A549 (cell line): ENCODE data around the gene ANKFN1. TPM values are rescaled to one million over a fixed set of nuclear protein-coding genes. Genes with fewer than 3 reads are reported as not detected.

Experiments
- ATAC-seq, 2 experiments: fragments of 200-7000 bp in 1 of 2; fragments of >200 bp in 1 of 2; cut with Nextera tagmentation in 1 of 2; cut with Tn5 transposase in 1 of 2; 3 replicates each; pipeline versions ENCODE4 v1.8.0 to v1.9.1; 2018 to 2020; ENCODE audit warnings: mild to moderate bottlenecking in 1 of 2, moderate library complexity in 1 of 2
- CTCF ChIA-PET: fragments of 300-600 bp; sonication (Branson Sonifier 250); formaldehyde crosslinking; extraction: SDS; loops from one replicate; lab custom pipeline; 2021; ENCODE audit warnings: antibody characterized with exemption, inconsistent platforms; lab: Yijun Ruan, JAX
- POLR2A ChIA-PET: fragments of 350-600 bp; formaldehyde crosslinking; extraction: SDS; loops from one replicate; lab custom pipeline; 2021; ENCODE audit warnings: antibody characterized with exemption, inconsistent platforms; lab: Yijun Ruan, JAX
- DNase-seq, 2 experiments: peaks; one replicate each; pipeline versions ENCODE4 v3.0.0 to v3.0.0-alpha.2; 2011 to 2016; ENCODE audit warnings: low read depth in 1 of 2, low spot score in 1 of 2
- FAIRE-seq: peaks from 2 replicates; lab custom pipeline; 2011; peaks lifted over from hg19 to GRCh38; lab: Jason Lieb, UNC
- H3K27ac ChIP-seq, 2 experiments: fragments of >200 bp; sonication (Bioruptor Twin); formaldehyde crosslinking; 3 replicates each; pipeline ENCODE4 v1.5.1; 2016 to 2017
- H3K4me1 ChIP-seq: fragments of >200 bp; sonication (Bioruptor Twin); formaldehyde crosslinking; 3 replicates; pipeline ENCODE4 v1.6.1; 2016
- H3K4me2 ChIP-seq: fragments of >200 bp; sonication (Bioruptor Twin); formaldehyde crosslinking; 3 replicates; pipeline ENCODE4 v1.6.1; 2016
- H3K4me3 ChIP-seq: fragments of >200 bp; sonication (Bioruptor Twin); formaldehyde crosslinking; 3 replicates; pipeline ENCODE4 v1.5.1; 2016
- H3K9me3 ChIP-seq: fragments of >200 bp; sonication (Bioruptor Twin); formaldehyde crosslinking; 3 replicates; pipeline ENCODE4 v1.6.1; 2016
- BHLHE40 ChIP-seq: IDR thresholded peaks from 2 replicates; pipeline ENCODE4 v1.6.1; 2012; ENCODE audit warnings: low read depth, low read length, inconsistent platforms
- CBX2 ChIP-seq: fragments of 200-600 bp; sonication (generic); IDR thresholded peaks from 2 replicates; pipeline ENCODE4 v1.6.1; 2016; ENCODE audit warnings: low read depth, mild to moderate bottlenecking, borderline replicate concordance
- CBX8 ChIP-seq: fragments of 200-600 bp; sonication (generic); IDR thresholded peaks from 2 replicates; pipeline ENCODE4 v1.6.1; 2016
- ELK1 ChIP-seq: fragments of 150-350 bp; IDR thresholded peaks from 2 replicates; pipeline ENCODE4 v1.6.1; 2014; ENCODE audit warnings: low read depth, mild to moderate bottlenecking, low read length
- HEYL ChIP-seq: fragments of 250-450 bp; sonication (Bioruptor Pico); IDR thresholded peaks from 2 replicates; pipeline ENCODE4 v1.8.0; 2021; ENCODE audit warnings: mild to moderate bottlenecking, moderate library complexity
- JUNB ChIP-seq: fragments of >200 bp; sonication (Bioruptor Twin); formaldehyde crosslinking; IDR thresholded peaks from 2 replicates; pipeline ENCODE4 v1.6.1; 2016
- KDM1A ChIP-seq: fragments of 200-600 bp; sonication (generic); IDR thresholded peaks from 2 replicates; pipeline ENCODE4 v1.6.1; 2016; ENCODE audit warnings: low read depth, mild to moderate bottlenecking
- KDM5A ChIP-seq: fragments of 200-600 bp; sonication (generic); IDR thresholded peaks from 2 replicates; pipeline ENCODE4 v1.6.1; 2016; ENCODE audit warnings: antibody characterized with exemption, mild to moderate bottlenecking
- MAFK ChIP-seq: fragments of 450-650 bp; IDR thresholded peaks from 2 replicates; pipeline ENCODE4 v1.6.1; 2014; ENCODE audit not compliant: partially characterized antibody
- MAX ChIP-seq: IDR thresholded peaks from 2 replicates; pipeline ENCODE4 v1.6.1; 2012
- MAZ ChIP-seq: fragments of 150-350 bp; IDR thresholded peaks from 2 replicates; pipeline ENCODE4 v1.6.1; 2014; ENCODE audit warnings: antibody characterized with exemption, low read depth, low read length, borderline replicate concordance
- PBX3 ChIP-seq: IDR thresholded peaks from 2 replicates; pipeline ENCODE4 v1.6.1; 2012
- RAD21 ChIP-seq, 2 experiments: fragments of >200 bp in 1 of 2; sonication (Bioruptor Twin) in 1 of 2; formaldehyde crosslinking in 1 of 2; IDR thresholded peaks in 1 of 2; conservative IDR thresholded peaks in 1 of 2; 2 replicates in 1 of 2; 3 replicates in 1 of 2; pipeline ENCODE4 v1.6.1; 2012 to 2018; ENCODE audit warnings: inconsistent platforms in 1 of 2
- REST ChIP-seq: fragments of 200-600 bp; sonication (generic); IDR thresholded peaks from 2 replicates; pipeline ENCODE4 v1.6.1; 2016; ENCODE audit warnings: antibody characterized with exemption, mild to moderate bottlenecking, moderate library complexity
- RFX5 ChIP-seq: fragments of 450-650 bp; IDR thresholded peaks from 2 replicates; pipeline ENCODE4 v1.7.1; 2014; ENCODE audit warnings: antibody characterized with exemption, mild to moderate bottlenecking, moderate library complexity
- SMC3 ChIP-seq: fragments of >200 bp; sonication (Bioruptor Twin); formaldehyde crosslinking; IDR thresholded peaks from 3 replicates; pipeline ENCODE4 v1.6.1; 2018; ENCODE audit warnings: inconsistent platforms
- USF2 ChIP-seq: fragments of 450-650 bp; IDR thresholded peaks from 2 replicates; pipeline ENCODE4 v1.6.1; 2014; ENCODE audit warnings: antibody characterized with exemption
- ZFP36 ChIP-seq: fragments of 450-650 bp; IDR thresholded peaks from 2 replicates; pipeline ENCODE4 v1.6.1; 2014; ENCODE audit warnings: borderline replicate concordance; ENCODE audit not compliant: partially characterized antibody
- WGBS: methylation state at CpG from one replicate; pipeline ENCODE4 v1.1.6; 2017; ENCODE audit errors: missing lambda C conversion rate; 5-methylcytosine and 5-hydroxymethylcytosine counted together
- polyA plus RNA-seq, 4 experiments: library from polyadenylated mRNA; depleted of rRNA in 3 of 4; stranded (reverse); fragments of >200 nt; fragmentation: RNase III in 1 of 4; extraction: RNeasy Plus Mini Kit Qiagen cat#74134 plus additional on column Dnase treatment in 1 of 4; gene quantifications; 2 replicates in 3 of 4; 3 replicates in 1 of 4; pipeline ENCODE4 v1.2.3, GENCODE V29; 2011 to 2017

Gene ANKFN1
- polyA plus RNA-seq, 2 of the 4 experiments (the other 2 are of a cell fraction) = 0.37 TPM; not detected in 1

- Histone ChIP-seq H3K4me3 (peak overlapping the region; percentile 22; the same call in 1 of the 3 replicates), H3K27ac (no peak overlapping the region), H3K4me1 (no peaks in the 10 kb centered on the region), H3K4me2 (peak overlapping the region; percentile 61), H3K9me3 (no peaks in the 10 kb centered on the region)
- DNase-seq (no peak), ATAC-seq (no peak), FAIRE-seq (no peak)
- TF ChIP-seq SMC3 (no peak), CBX8 (no peak), REST (no peak), PBX3 (no peak), JUNB (no peak), USF2 (no peak)
- ChIA-PET CTCF (no interaction called here), POLR2A (no interaction called here)
- WGBS = 20% methylated on average over 1 of the region's 1 CpG
Measured at GRCh38 chr17:56290802-56291118, 137.5 kb downstream of the ANKFN1 start.

- no peak overlapping the region for H3K27ac ChIP-seq
- TF ChIP-seq ZFP36 (no peak), RAD21 (conservative IDR thresholded peaks at IDR 0.05 in 1 of 2, IDR thresholded peaks at IDR 0.05 in 1 of 2) (no peak), KDM1A (no peak), ELK1 (no peak), MAFK (no peak), RFX5 (no peak), PBX3 (no peak), KDM5A (no peak)
Measured at GRCh38 chr17:56291226-56291805, 138.0 kb downstream of the ANKFN1 start.

GRCh38 chr17:56292010-56292409 is 138.7 kb downstream of the ANKFN1 start:
- FAIRE-seq = no peak
- TF ChIP-seq KDM5A = no peak
- TF ChIP-seq CBX2 = no peak
- TF ChIP-seq MAX = no peak
- TF ChIP-seq HEYL (CRISPR knock-in tag) = no peak
- TF ChIP-seq SMC3 = no peak
- TF ChIP-seq BHLHE40 = no peak
- no peak for TF ChIP-seq REST
- no peak for TF ChIP-seq MAZ
- no peak for TF ChIP-seq PBX3
- H3K4me3 ChIP-seq = no peak overlapping the region
- no peak for ATAC-seq
- CTCF ChIA-PET = no interaction called here
- no peak for DNase-seq
- POLR2A ChIA-PET = no interaction called here
- 10% methylated on average over 1 of the region's 1 CpG for WGBS
- H3K9me3 ChIP-seq = no peaks in the 10 kb centered on the region
- H3K27ac ChIP-seq = no peak overlapping the region
- H3K4me2 ChIP-seq = no peak overlapping the region
- no peaks in the 10 kb centered on the region for H3K4me1 ChIP-seq

More at GRCh38 chr17:56291226-56291805, 138.0 kb downstream of the ANKFN1 start:
- ATAC-seq (no peak), FAIRE-seq (no peak), DNase-seq (no peak)
- Histone ChIP-seq H3K4me2 (no peak overlapping the region), H3K4me1 (no peaks in the 10 kb centered on the region), H3K9me3 (no peaks in the 10 kb centered on the region), H3K4me3 (no peak overlapping the region)
- ChIA-PET POLR2A (no interaction called here), CTCF (no interaction called here)
- 93% methylated on average over 1 of the region's 1 CpG for WGBS
